RWPE1 (cell line): ENCODE results near the gene FOXP1.

Experiments
- CTCF ChIA-PET: fragments of 350-600 bp; sonication (Branson Sonifier 250); formaldehyde crosslinking; extraction: SDS; loops from one replicate; lab custom pipeline; 2021; lab: Yijun Ruan, JAX
- POLR2A ChIA-PET: fragments of 400-600 bp; formaldehyde crosslinking; extraction: SDS; loops from one replicate; lab custom pipeline; 2020; ENCODE audit warnings: antibody characterized with exemption; ENCODE audit not compliant: low non-redundant PET; lab: Yijun Ruan, JAX
- DNase-seq: peaks from one replicate; pipeline ENCODE4 v3.0.0; 2012; ENCODE audit warnings: low spot score
- H3K27ac ChIP-seq: fragments of 450-650 bp; 2 replicates; pipeline ENCODE4 v1.5.1; 2017
- CTCF ChIP-seq: fragments of 450-650 bp; conservative IDR thresholded peaks from 2 replicates; pipeline ENCODE4 v1.5.1; 2017; ENCODE audit warnings: low read depth, mild to moderate bottlenecking

FOXP1 gene

GRCh38 chr3:71311661-71312046 lies 271.9 kb downstream of the FOXP1 start:
- ChIA-PET POLR2A (no interaction called here), CTCF (interaction anchor here (0.6 kb wide), 1 partner anchor 1413 kb away, joined by 5 read pairs; no protein-coding TSS in a partner anchor)
- no peak overlapping the region for H3K27ac ChIP-seq
- no peak for DNase-seq
- no peak for TF ChIP-seq CTCF

- ChIA-PET POLR2A (no interaction called here), CTCF (no interaction called here)
- DNase-seq, result no peak
- TF ChIP-seq CTCF, result no peak
- H3K27ac ChIP-seq, result peak overlapping the region; percentile 11; the same call in 1 of the 2 replicates
Observed at GRCh38 chr3:71310980-71311660, 272.4 kb downstream of the FOXP1 start.

- ChIA-PET CTCF (interaction anchor here (0.6 kb wide), 1 partner anchor 592 kb away, joined by 4 read pairs; no protein-coding TSS in a partner anchor), POLR2A (no interaction called here)
- H3K27ac ChIP-seq, result peak overlapping the region; percentile 11; the same call in 1 of the 2 replicates
- DNase-seq, result no peak
- no peak for TF ChIP-seq CTCF
Observed at GRCh38 chr3:71310359-71310979, 273.1 kb downstream of the FOXP1 start.

- no peak overlapping the region for H3K27ac ChIP-seq
- DNase-seq, result no peak
- no peak for TF ChIP-seq CTCF
- ChIA-PET CTCF (interaction anchor here (0.5 to 0.6 kb wide), 3 partner anchors 64 to 592 kb away, joined by 3 to 4 read pairs (median 3); no protein-coding TSS in a partner anchor), POLR2A (no interaction called here)
Observed at GRCh38 chr3:71309886-71310285, 273.6 kb downstream of the FOXP1 start.

- CTCF ChIA-PET, result interaction anchor here (0.5 kb wide), 2 partner anchors 64 to 372 kb away, joined by 3 read pairs; no protein-coding TSS in a partner anchor
- no peak overlapping the region for H3K27ac ChIP-seq
- POLR2A ChIA-PET, result no interaction called here
- TF ChIP-seq CTCF, result no peak
- DNase-seq, result no peak
Observed at GRCh38 chr3:71309342-71309741, 274.2 kb downstream of the FOXP1 start.

GRCh38 chr3:71308836-71309235 lies 274.7 kb downstream of the FOXP1 start:
- TF ChIP-seq CTCF, result no peak
- CTCF ChIA-PET, result no interaction called here
- POLR2A ChIA-PET, result no interaction called here
- DNase-seq, result no peak
- no peak overlapping the region for H3K27ac ChIP-seq
